ENCODE measurements around the gene CNOT2. TPM values are rescaled to one million over a fixed set of nuclear protein-coding genes. Genes with fewer than 3 reads are reported as not detected.

CNOT2 gene
- total and polyA plus RNA-seq, 11 donors = 15.5 to 63.7 (median 36.9) TPM

DNA sequence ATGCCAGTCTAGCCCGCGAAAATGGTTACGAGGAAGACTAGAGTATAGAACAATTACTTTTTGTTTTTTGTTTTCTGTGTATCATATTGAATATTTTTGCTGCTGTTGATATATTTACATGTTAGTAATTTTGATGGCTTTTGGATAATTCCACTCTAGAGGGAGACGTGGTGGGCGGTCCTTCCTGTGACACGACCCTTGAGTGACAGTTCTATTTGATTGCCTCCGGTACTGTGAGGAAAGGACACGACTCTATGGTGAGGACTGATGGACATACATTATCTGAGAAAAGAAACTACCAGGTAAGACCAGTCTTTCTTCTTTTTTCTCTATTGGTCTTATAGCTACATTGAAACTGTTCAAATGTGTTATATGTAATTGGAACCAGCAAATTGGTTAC, 34.7 kb downstream of the CNOT2 start:
- Histone ChIP-seq H3K27me3 (no peaks in the 10 kb centered on the region), H3K9me3 (no peaks in the 10 kb centered on the region), H3K4me1 (peaks cover 0 to 14% (median 0%) of the 10 kb centered on the region in 12 donors), H3K4me3 (no peak overlapping the region), H3K36me3 (peaks cover 0 to 31% (median 11%) of the 10 kb centered on the region in 9 donors), H3K27ac (no peak overlapping the region)
- 90 to 91% (median 90%) methylated on average over 8 of the region's 8 CpGs for WGBS, 4 donors
- ATAC-seq (no peak), DNase-seq (no peak)
- intact Hi-C loops (cut with DNase I) = no loop called here
- TF ChIP-seq, protein P1, sequence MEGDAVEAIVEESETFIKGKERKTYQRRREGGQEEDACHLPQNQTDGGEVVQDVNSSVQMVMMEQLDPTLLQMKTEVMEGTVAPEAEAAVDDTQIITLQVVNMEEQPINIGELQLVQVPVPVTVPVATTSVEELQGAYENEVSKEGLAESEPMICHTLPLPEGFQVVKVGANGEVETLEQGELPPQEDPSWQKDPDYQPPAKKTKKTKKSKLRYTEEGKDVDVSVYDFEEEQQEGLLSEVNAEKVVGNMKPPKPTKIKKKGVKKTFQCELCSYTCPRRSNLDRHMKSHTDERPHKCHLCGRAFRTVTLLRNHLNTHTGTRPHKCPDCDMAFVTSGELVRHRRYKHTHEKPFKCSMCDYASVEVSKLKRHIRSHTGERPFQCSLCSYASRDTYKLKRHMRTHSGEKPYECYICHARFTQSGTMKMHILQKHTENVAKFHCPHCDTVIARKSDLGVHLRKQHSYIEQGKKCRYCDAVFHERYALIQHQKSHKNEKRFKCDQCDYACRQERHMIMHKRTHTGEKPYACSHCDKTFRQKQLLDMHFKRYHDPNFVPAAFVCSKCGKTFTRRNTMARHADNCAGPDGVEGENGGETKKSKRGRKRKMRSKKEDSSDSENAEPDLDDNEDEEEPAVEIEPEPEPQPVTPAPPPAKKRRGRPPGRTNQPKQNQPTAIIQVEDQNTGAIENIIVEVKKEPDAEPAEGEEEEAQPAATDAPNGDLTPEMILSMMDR (IDR thresholded peaks at IDR 0.05) = no peak
- no peak for TF ChIP-seq POLR2A (IDR thresholded peaks at IDR 0.05)

- H3K4me1 ChIP-seq = peaks cover 0 to 11% (median 0%) of the 10 kb centered on the region in 12 donors
- no peak overlapping the region for H3K4me3 ChIP-seq
- intact Hi-C loops (cut with DNase I) = no loop called here
- H3K36me3 ChIP-seq = peaks cover 0 to 31% (median 11%) of the 10 kb centered on the region in 9 donors
- H3K27me3 ChIP-seq = no peaks in the 10 kb centered on the region
- TF ChIP-seq, protein P1 (IDR thresholded peaks at IDR 0.05) = no peak
- no peaks in the 10 kb centered on the region for H3K9me3 ChIP-seq
- ATAC-seq (no peak), DNase-seq (no peak)
- H3K27ac ChIP-seq = no peak overlapping the region
Observed at GRCh38 chr12:70278945-70279344, 35.7 kb downstream of the CNOT2 start.

GRCh38 chr12:70283232-70283631, 40.0 kb downstream of the CNOT2 start:
- no peak for DNase-seq
- H3K27me3 ChIP-seq = no peaks in the 10 kb centered on the region
- intact Hi-C loops (cut with DNase I) = no loop called here
- no peaks in the 10 kb centered on the region for H3K4me1 ChIP-seq
- ATAC-seq = no peak
- H3K9me3 ChIP-seq = no peaks in the 10 kb centered on the region
- TF ChIP-seq, protein P1 (IDR thresholded peaks at IDR 0.05) = no peak
- H3K36me3 ChIP-seq = peaks cover 0 to 40% (median 21%) of the 10 kb centered on the region in 9 donors
- no peak overlapping the region for H3K4me3 ChIP-seq
- H3K27ac ChIP-seq = no peak overlapping the region
- 92 to 97% (median 95%) methylated on average over 3 of the region's 3 CpGs for WGBS, 4 donors

DNA sequence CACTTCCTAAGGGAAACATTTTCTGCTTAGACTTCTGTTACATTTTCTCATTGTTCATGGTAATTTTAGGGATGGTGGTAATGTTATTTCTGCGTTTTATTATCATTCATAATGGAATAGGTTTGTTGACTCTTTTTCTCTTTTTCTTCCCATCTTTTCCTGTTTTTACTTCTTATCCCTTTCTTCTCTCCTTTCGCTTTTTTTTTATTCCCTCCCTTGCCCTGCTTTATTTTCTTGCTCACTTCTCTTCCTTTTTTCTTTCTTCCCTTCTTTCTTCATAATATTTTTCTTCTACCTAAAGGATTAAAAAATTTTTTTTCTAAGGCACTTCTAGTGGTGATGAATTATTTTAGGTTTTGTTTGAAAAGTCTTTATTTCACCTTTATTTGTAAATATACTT, 45.6 kb downstream of the CNOT2 start:
- H3K4me1 ChIP-seq = peaks cover 0 to 18% (median 11%) of the 10 kb centered on the region in 12 donors

More for the DNA sequence above, 45.6 kb downstream of the CNOT2 start:
- Histone ChIP-seq H3K27me3 (no peaks in the 10 kb centered on the region), H3K4me3 (no peak overlapping the region), H3K27ac (no peak overlapping the region), H3K9me3 (no peaks in the 10 kb centered on the region), H3K36me3 (peaks cover 0 to 20% (median 10%) of the 10 kb centered on the region in 9 donors)
- TF ChIP-seq, protein P1 (IDR thresholded peaks at IDR 0.05) = no peak
- no peak for TF ChIP-seq POLR2A (IDR thresholded peaks at IDR 0.05)
- intact Hi-C loops (cut with DNase I) = no loop called here
- no peak for ATAC-seq
- WGBS, 4 donors = 94 to 96% (median 96%) methylated on average over 2 of the region's 2 CpGs
- no peak for DNase-seq

All from heart left ventricle (tissue), 16 donors.